ENCODE data around the gene APOA4. TPM values are rescaled to one million over a fixed set of nuclear protein-coding genes. Genes with fewer than 3 reads are reported as not detected.

The APOA4 gene
- total and polyA plus RNA-seq, 2 of the 13 experiments (the other 11 are each of a cell fraction or from before 2014, with no cell fraction given), result 3.8 to 7.2 TPM

DNA sequence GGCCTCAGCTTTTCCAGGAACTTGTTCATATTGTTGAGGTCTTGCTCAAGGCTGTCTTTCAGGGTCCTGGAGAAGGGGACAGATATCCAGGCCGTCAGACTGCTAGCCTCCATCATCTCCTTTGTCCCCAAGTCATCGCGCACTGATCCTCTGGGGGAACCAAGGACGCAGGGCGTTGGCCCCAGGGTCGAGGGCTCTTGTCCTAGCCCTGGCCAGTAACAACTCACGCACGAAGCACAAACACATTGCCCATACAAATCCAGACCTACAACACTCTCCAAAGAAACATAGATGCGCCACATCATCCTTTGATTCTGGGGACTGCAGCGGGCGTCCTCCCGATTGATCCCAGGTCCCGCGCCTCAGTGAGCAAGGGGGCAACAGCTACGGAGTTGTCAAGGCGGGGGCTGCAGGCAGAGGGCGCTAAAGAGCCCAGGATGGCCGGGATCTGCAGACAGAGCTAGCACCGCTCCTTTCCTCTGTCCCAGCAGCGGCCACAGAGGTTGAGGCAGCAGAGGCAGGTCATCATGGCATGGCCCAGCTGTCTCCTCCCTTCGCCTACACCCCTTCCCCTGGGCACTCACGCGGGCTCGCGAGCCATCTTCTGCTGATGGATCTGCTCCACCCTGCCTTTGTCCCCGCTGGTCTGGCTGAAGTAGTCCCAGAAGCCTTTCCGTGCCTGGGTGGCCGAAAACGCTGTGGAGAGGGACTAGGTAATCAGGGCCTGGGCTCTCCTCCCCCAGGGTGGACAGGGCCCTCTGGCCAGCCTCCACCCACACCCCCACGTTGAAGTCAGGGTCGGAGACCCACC, 31.9 kb downstream of the APOA4 start:
- Histone ChIP-seq H3K79me2 (ENCODE audit: insufficient read depth, low read length) (peaks cover 33% of the 10 kb centered on the region), H4K20me1 (ENCODE audit: insufficient read depth, low read length) (no peaks in the 10 kb centered on the region), H3K27ac (ENCODE audit: extremely low read length, insufficient read depth, low read length) (peak overlapping the region; percentile 87), H3K9ac (ENCODE audit: insufficient read depth, low read depth, low read length) (peak overlapping the region; percentile 80), H2AFZ (ENCODE audit: low read length) (no peak overlapping the region), H3K9me3 (ENCODE audit: low read length) (no peaks in the 10 kb centered on the region), H3K4me1 (ENCODE audit: insufficient read depth, low read length) (peaks cover 89% of the 10 kb centered on the region), H3K27me3 (ENCODE audit: control insufficient read depth in 1 of 2, insufficient read depth in 2 of 2, low read length in 2 of 2) (no peaks in the 10 kb centered on the region; a peak in 1 of 5 replicates), H3K4me3 (replicated peaks in 1 of 3; ENCODE audit: insufficient read depth in 1 of 3, low read depth in 2 of 3, low read length in 3 of 3) (peak overlapping the region; percentile 57 to 83 (median 58)), H3K4me2 (ENCODE audit: low read depth, low read length) (peak overlapping the region; percentile 93), H3K36me3 (replicated peaks in 1 of 2; ENCODE audit: control insufficient read depth in 1 of 2, insufficient read depth in 2 of 2, low read length in 2 of 2) (peaks cover 0 to 5% of the 10 kb centered on the region in 2 experiments; a peak in 2 of 5 replicates)
- 27% methylated on average over 15 of the region's 31 CpGs for WGBS (ENCODE audit: low lambda C conversion rate)
- ATAC-seq (peak; percentile 82), DNase-seq (ENCODE audit: low spot score) (peak; percentile 73), FAIRE-seq (no peak)
- CTCF ChIA-PET (ENCODE audit: low intra/inter-chr PET ratio, low total read pairs), result interaction anchor here (0.7 to 2.6 kb wide), 9 partner anchors 35 to 435 kb away, joined by 3 to 23 read pairs (median 4); partner anchors contain the start of gene APOC3
- intact Hi-C loops (cut with micrococcal nuclease; ENCODE audit: unreplicated experiment), result loop anchor here (1.0 kb wide), 1 partner anchor 46 kb away; the partner anchor contains the start of gene APOA1
- no TSS peak for BruUV-seq (replicated peaks)
- in situ Hi-C loops (cut with HindIII; ENCODE audit: extremely low pct_ligation_motif_present, low pct_unique_long_range_greater_than_20kb), result loop anchor here (5.0 to 10.0 kb wide), 2 partner anchors 46 to 304 kb away; partner anchors contain the start of genes APOA1 and SIK3
- POLR2A ChIA-PET, result interaction anchor here (0.7 to 17.3 kb wide), 12 partner anchors 8 to 348 kb away, joined by 3 to 1365 read pairs (median 8); partner anchors contain the start of genes APOA1, APOA4, APOC3 and BUD13
- TF ChIP-seq, protein P1, sequence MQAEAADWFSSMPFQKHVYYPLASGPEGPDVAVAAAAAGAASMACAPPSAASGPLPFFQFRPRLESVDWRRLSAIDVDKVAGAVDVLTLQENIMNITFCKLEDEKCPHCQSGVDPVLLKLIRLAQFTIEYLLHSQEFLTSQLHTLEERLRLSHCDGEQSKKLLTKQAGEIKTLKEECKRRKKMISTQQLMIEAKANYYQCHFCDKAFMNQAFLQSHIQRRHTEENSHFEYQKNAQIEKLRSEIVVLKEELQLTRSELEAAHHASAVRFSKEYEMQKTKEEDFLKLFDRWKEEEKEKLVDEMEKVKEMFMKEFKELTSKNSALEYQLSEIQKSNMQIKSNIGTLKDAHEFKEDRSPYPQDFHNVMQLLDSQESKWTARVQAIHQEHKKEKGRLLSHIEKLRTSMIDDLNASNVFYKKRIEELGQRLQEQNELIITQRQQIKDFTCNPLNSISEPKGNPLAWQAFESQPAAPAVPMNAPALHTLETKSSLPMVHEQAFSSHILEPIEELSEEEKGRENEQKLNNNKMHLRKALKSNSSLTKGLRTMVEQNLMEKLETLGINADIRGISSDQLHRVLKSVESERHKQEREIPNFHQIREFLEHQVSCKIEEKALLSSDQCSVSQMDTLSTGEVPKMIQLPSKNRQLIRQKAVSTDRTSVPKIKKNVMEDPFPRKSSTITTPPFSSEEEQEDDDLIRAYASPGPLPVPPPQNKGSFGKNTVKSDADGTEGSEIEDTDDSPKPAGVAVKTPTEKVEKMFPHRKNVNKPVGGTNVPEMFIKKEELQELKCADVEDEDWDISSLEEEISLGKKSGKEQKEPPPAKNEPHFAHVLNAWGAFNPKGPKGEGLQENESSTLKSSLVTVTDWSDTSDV (CRISPR knock-in tag; IDR thresholded peaks at IDR 0.05), result no peak
- TF ChIP-seq ZNF879 (CRISPR knock-in tag; IDR thresholded peaks at IDR 0.05) (no peak), ZNF550 (CRISPR knock-in tag; IDR thresholded peaks at IDR 0.05; ENCODE audit: borderline replicate concordance) (0 out of 2 replicates have a peak, but pooled peaks have one; percentile 68), SNAI1 (CRISPR knock-in tag; IDR thresholded peaks at IDR 0.05; ENCODE audit: borderline replicate concordance) (no peak), ZNF547 (CRISPR knock-in tag; IDR thresholded peaks at IDR 0.05) (peak; percentile 56; the same call in 1 of the 2 replicates), SP4 (CRISPR knock-in tag; IDR thresholded peaks at IDR 0.05) (peak; percentile 11; the same call in 1 of the 2 replicates), ZFP36 (IDR thresholded peaks at IDR 0.05; ENCODE audit: borderline replicate concordance, low read depth, low read length, partially characterized antibody) (no peak), LCORL (IDR thresholded peaks at IDR 0.05) (no peak), LCORL (CRISPR knock-in tag; IDR thresholded peaks at IDR 0.05) (peak; percentile 84; the same call in 1 of the 2 replicates), RXRB (CRISPR knock-in tag; IDR thresholded peaks at IDR 0.05; ENCODE audit: borderline replicate concordance) (peak; percentile 36), ZMYM4 (CRISPR knock-in tag; IDR thresholded peaks at IDR 0.05) (no peak; the same call in 1 of the 2 replicates)
- TF ChIP-seq, protein P2, sequence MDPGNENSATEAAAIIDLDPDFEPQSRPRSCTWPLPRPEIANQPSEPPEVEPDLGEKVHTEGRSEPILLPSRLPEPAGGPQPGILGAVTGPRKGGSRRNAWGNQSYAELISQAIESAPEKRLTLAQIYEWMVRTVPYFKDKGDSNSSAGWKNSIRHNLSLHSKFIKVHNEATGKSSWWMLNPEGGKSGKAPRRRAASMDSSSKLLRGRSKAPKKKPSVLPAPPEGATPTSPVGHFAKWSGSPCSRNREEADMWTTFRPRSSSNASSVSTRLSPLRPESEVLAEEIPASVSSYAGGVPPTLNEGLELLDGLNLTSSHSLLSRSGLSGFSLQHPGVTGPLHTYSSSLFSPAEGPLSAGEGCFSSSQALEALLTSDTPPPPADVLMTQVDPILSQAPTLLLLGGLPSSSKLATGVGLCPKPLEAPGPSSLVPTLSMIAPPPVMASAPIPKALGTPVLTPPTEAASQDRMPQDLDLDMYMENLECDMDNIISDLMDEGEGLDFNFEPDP (CRISPR knock-in tag; conservative IDR thresholded peaks at IDR 0.05), result no peak; the same call in 1 of the 2 replicates
- TF ChIP-seq, protein P3, sequence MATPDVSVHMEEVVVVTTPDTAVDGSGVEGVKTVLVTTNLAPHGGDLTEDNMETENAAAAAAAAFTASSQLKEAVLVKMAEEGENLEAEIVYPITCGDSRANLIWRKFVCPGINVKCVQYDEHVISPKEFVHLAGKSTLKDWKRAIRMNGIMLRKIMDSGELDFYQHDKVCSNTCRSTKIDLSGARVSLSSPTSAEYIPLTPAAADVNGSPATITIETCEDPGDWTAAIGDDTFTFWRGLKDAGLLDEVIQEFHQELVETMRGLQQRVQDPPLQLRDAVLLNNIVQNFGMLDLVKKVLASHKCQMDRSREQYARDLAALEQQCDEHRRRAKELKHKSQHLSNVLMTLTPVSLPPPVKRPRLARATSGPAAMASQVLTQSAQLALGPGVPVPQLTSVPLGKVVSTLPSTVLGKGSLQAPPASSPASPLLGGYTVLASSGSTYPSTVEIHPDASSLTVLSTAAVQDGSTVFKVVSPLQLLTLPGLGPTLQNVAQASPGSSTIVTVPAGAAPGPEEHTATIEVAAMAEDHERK (CRISPR knock-in tag; IDR thresholded peaks at IDR 0.05; ENCODE audit: low read depth), result no peak

Measured in HepG2 (cell line).